ENCODE data around the gene SCFD2.

SCFD2 gene

DNA sequence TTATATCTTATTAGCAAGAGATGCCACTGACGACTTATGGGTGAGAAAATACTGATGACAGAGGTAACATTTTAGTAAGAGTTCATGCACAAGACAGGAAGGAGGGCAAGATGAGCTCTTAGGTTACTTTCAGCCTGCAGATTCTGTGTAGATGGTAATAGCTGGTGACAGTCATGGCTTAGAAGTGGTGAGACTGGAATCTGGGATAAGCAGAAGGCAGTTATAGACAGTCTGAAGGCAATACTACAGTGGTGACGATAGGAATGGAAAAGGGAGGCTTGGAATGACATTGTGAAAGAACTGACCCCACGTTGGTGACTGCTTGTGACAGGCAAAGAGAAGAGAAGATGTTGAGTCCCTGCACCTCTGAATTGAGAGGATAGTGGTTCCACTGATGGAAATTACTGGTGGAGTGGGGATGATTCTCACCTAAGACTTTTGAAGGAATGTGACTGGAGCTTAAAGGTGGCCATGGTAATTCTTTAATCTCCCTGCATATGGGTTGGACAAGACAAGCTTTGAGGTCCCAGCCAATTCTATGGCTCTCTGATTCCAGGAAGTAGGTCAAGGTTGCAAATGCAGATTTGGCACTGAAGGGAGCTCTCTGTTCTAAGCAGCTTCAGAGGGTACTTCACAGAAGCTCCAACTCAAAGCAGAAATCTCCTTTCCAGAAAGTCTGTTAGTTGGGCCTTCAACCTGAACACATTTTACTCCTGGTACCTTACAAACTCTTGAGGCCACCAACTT, 404.0 kb downstream of the SCFD2 start:
- no peak for DNase-seq

GRCh38 chr4:52959541-52959940, 406.3 kb downstream of the SCFD2 start:
- DNase-seq = no peak

DNA sequence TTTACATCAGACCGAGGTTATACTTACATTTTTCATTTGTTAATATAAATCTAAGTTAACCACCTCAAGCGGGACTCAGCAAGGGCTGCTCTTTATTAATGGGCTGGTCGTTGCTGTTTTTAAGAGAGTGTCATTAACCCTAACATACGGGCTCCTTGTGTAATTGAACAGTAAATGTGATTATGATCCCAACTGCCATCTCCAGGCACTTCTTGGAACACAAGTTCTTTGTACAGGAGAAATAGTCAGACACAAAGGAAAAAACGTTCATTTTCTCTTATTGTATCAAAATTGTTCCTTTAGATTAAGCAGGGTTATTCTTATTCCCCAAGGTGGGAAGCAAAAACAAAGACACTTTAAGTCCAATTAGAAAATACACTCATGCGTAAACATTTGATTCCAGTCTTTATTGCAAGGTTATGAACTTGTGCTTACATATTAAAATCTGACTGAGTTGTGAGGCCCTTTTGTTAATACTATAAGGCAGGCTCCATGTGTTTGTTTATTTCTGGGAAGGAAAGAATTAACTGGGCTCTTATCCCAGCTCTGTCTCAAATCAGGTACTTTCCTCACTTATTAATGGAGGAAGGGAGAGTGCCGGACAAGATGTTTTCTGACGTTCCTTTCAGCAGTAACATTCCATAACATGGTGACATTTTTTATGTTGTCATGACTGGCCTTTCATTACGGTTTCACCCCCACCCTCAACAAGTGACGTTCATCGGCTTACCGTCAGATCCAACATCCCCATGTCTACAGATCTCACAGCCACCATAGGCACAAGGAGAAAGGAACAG, 407.8 kb downstream of the SCFD2 start:
- DNase-seq = no peak

DNA sequence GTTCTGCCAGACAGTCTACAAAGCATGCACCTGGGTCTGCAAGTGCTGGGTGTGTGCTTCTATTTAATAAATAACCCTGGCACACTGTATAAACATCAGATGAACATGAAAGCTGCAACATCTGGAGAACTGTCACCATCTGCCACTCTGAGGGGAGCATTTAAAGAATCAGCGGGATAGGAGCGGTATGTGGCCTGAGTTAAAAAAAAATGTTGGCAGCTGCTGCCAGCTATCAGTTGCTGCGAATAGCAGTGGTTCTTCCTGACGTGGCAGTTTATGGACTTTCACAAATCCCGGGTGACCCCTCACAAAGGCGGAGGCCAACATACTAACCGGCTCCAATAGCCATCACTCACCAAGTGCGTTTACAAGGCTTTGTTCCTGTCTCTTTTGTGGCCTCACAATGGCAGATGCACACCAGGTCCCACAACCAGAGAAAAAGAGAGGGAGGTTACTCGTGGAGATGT, 408.6 kb downstream of the SCFD2 start:
- DNase-seq = no peak

DNA sequence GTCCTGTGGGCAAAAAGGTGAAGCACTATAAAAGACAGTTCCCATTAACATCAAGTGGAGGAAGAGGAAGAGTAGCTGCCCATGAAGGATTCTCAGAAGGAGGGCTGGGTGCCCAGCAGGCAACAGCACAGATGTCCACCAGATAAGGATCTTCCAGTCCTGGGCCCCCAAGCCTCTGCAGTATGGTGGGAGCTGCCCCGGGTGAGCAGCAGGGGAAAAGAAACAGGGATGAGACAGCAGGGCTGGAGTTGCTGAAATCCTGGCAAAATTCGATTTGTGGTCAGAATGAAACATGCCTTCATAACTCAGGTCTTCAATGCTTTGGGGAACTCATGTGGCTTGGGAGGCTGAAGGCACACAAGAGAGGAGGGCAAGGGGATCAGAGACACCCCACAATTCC, 409.2 kb downstream of the SCFD2 start:
- no peak for DNase-seq

GRCh38 chr4:52954560-52955170, 411.2 kb downstream of the SCFD2 start:
- DNase-seq = no peak

DNA sequence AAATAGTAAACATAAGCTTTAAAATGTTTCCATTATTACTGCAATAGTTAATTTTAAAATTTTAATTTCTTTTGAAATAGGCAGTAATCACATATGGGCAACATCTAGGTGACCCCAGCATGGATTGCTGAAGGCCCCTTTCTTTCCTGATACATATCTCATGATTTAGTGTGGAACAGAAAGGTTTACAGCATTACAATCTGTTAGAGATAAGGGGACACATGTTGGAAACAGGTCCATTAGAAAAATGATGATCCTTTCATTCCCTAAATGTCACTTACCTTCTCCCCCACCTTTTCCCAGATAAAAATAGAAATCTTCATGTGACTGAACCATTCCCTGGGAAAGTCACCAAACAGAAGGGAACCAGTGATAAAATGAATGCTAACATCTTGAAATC, 413.3 kb downstream of the SCFD2 start:
- DNase-seq = no peak

DNA sequence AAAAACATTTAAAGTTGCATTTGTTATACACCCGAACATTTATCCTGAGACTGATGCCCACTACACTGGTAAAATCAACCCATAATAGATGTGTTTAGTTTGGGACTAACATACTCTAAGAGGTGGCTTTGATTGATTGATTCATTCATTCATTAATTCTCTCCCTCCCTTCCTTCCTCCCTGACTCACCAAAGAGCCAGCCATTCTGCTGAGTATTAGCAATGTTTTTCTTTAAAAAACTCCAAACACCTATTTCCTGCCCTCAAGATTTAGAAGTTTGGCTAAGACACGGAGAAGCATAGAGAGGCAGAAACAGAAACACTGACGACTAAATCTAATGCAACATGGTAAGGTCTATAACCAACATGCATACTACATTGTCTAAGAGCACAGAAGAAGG, 414.8 kb downstream of the SCFD2 start:
- DNase-seq = no peak

- no peak for DNase-seq
Observed at GRCh38 chr4:52950226-52950625, 415.6 kb downstream of the SCFD2 start.

- no peak for DNase-seq
Observed at GRCh38 chr4:52949336-52949735, 416.5 kb downstream of the SCFD2 start.

GRCh38 chr4:52948057-52948423, 417.8 kb downstream of the SCFD2 start:
- no peak for DNase-seq

- no peak for DNase-seq
Observed at GRCh38 chr4:52947401-52948056, 418.3 kb downstream of the SCFD2 start.

DNA sequence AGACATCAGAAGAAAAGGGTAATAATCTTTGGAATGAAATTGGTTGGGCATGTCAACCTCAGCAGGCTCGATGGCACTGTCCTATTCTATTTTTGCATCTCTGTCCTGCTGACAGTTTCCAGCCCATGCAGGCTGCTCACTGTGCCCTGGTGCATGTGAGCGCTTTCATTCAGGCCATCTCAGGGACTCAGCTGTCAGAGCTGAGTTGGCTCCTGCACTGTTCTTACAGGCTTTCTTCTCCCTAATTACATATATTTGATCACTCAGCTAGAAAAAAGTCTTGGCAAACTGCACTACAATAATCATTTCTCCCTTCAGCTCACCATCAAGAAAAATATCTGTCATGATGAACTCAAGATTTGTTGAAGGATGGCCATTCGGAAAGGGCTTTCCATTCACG, 419.0 kb downstream of the SCFD2 start:
- no peak for DNase-seq

DNA sequence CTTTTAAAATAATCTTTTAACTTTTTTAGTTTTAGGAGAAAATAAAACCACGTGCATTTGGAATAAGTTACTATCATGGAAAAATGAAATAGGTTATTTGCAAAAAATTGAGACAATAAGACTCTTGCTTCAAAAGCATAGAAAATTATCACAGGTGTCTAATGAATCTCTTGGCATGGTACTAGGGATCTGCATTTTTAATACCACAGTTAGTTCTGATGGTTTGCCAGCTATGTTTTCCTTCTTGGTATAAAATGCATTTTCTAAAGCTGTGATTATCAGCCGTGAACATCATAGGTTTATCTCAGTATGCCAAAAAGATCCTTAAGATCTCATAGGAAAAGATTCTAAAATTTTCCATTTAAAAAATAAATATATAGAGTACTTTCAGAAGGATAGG, 419.9 kb downstream of the SCFD2 start:
- no peak for DNase-seq

DNA sequence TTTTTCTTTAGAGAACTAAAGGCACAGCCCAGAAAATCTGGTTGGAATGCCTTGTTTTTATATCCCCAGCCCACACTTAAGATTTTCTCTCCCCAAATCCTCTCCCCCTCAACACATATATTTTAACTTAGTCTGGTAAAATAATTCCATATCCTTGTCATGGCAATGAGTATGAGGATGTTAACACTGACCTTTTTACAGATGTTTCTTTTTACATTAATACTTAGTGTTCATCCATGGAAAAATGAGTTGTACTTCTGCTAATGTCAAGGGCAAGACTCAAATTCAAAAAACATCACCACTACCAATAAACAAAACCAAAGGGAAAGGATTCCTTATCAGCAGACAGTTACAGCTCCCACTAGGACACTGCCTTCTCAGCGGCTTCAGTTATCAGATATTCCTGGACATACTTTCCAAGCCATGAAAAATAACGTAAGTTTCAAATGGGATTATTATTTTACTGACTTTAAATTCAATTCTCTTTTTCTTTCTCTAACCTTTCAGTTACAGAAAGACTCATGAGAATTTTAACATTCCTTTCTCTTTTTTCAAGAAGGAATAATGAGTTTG, 420.4 kb downstream of the SCFD2 start:
- DNase-seq = no peak

DNA sequence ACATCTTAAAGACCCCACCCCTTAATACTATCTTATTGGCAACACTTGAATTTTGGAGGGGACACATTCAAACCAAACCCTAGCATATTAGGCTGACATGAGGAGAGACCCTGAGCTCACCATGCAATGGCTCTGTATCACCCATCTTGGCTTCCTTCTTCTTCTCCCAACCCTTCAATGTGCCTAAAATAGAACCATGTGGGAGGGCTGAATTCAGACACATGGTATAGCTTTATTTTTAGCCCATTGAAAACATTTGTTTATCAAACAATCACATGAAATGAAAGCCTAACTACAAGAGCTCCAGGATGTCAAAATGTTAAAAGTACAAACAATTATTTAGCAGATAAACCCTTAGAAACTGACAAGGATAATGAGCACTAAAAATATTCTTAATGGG, 422.2 kb downstream of the SCFD2 start:
- no peak for DNase-seq

DNA sequence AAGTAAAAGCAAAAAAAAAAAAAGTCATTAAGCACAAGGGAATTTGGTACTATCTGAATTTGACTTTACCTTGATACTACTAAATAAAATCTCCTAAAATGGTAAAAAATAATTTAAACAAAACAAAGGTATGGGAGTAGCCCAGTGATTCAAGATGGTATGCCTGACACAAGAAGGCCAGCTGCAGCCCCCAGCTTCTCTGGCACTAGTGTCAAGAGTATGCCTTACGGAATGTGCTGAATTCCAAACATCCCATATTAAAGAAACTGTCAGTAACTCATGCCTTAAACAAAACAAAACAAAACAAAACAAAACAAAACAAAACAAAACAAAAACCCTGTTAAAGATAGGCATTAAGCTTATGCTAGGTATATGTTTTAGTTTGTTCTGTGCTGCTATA, 422.9 kb downstream of the SCFD2 start:
- no peak for DNase-seq

DNA sequence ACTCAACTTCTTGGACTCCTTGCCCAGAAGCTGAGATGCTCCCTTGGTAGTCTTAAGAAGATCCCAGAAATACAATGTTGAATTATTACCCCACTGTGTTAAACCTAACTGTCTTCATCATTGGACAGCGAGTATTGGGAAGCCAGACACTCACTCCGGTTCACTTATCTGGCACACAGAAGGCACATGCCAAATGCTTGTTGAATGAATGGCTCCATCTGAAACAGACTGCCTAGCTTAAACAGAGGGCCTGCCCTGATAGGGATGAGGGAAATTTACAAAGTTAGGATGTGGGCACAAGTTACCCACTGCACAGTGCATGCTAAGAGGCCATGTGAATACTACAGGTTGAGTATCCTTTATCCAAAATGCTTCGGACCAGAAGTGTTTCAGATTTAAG, 424.4 kb downstream of the SCFD2 start:
- no peak for DNase-seq

DNA sequence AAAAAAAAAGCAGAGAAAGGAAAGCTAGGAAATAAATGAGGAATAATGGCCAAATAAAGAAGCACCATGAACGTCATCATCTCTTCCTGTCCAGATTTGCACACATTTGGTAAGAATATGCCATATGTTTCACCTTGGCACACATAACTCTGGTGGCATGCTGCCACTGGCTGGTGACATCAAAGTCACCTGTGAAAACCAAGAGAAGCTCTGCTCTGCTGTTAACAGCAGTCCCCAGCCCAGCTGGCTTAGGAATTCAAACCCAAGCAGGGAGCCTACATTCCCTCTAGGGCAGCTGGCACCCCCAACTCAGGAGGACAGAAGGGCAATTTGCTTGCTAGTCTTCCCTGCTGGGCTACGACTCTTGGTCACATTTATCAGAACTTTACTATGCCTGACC, 426.1 kb downstream of the SCFD2 start:
- no peak for DNase-seq

GRCh38 chr4:52939325-52939724, 426.5 kb downstream of the SCFD2 start:
- no peak for DNase-seq

- DNase-seq = no peak
Observed at GRCh38 chr4:52937829-52938228, 428.0 kb downstream of the SCFD2 start.

DNA sequence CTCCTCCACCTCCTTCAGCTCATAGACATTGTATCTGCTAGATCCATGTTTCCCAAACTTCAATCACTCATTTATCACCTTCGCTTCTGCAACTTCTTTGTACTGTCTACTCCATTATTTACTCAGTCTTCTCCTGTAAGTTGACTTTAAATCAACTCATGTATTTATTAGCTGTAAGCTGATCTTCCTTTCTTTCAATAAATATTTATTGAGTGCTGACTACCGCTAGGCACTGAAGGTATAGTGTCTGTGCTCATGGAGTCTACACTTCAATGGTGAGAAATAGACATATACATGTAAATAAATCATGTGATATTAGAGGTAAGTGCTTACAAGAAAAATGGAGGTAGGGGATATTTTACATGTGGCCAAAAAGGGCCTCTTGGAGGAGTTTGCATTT, 429.1 kb downstream of the SCFD2 start:
- no peak for DNase-seq

Measured in nucleus accumbens (tissue), 56 donors.